Measurements from ENCODE around the gene RPSA.

RPSA gene

DNA sequence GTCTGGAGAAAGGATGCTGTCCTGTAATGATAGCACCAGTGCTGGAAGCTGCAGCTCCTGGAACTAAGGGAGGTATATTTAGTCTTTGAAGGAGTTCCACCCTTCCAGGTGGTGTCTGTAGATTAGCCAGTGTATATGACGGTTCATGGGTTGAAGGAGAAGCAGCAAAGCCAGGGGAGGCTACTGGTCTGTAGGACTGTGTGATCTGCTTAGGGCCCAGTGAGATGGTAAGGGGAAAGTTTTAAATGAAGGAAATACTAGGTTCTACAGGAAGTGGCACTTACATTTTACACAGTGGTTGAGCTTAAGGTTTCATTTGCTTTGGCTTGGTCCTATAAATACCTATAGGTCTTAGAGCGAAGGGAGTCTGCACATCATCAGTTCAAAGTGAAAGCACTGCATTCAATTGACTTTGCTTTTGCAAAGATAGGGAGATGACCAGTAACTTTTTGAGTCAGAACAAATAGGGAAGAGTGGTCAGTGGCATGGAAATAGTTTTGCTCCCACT is 17.7 kb upstream of the RPSA start:
- TF ChIP-seq, protein P1, sequence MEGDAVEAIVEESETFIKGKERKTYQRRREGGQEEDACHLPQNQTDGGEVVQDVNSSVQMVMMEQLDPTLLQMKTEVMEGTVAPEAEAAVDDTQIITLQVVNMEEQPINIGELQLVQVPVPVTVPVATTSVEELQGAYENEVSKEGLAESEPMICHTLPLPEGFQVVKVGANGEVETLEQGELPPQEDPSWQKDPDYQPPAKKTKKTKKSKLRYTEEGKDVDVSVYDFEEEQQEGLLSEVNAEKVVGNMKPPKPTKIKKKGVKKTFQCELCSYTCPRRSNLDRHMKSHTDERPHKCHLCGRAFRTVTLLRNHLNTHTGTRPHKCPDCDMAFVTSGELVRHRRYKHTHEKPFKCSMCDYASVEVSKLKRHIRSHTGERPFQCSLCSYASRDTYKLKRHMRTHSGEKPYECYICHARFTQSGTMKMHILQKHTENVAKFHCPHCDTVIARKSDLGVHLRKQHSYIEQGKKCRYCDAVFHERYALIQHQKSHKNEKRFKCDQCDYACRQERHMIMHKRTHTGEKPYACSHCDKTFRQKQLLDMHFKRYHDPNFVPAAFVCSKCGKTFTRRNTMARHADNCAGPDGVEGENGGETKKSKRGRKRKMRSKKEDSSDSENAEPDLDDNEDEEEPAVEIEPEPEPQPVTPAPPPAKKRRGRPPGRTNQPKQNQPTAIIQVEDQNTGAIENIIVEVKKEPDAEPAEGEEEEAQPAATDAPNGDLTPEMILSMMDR (IDR thresholded peaks at IDR 0.05; ENCODE audit: low read depth, low read length), result no peak
- H3K4me3 ChIP-seq (replicated peaks in 1 of 2; ENCODE audit: low read depth in 2 of 2, low read length in 2 of 2), result no peak overlapping the region

DNA sequence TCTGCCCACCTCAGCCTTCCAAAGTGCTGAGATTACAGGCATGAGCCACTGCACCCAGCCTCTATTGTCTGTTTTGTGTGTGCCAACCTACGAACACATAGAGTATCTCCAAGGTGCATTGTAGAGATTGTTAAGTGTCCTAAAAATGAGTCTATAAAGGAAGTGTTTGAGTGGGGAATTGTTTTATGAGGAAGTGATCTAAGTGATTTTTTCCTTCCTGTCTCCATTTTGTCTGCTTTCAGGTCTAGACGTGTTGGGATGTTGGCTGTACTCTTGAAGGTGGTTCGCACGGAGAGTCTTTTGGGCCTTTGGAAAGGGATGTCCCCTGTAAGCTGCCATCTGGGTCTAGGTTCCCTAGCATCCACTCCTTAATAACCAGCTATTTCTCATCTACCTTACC is 16.3 kb upstream of the RPSA start:
- H3K4me3 ChIP-seq (replicated peaks in 1 of 2; ENCODE audit: low read depth in 2 of 2, low read length in 2 of 2), result no peak overlapping the region
- TF ChIP-seq, protein P1 (IDR thresholded peaks at IDR 0.05; ENCODE audit: low read depth, low read length), result no peak
- no peak for DNase-seq (ENCODE audit: low read depth in 2 of 2)

More for the DNA sequence above, 17.7 kb upstream of the RPSA start:
- DNase-seq (ENCODE audit: low read depth in 2 of 2), result no peak

DNA sequence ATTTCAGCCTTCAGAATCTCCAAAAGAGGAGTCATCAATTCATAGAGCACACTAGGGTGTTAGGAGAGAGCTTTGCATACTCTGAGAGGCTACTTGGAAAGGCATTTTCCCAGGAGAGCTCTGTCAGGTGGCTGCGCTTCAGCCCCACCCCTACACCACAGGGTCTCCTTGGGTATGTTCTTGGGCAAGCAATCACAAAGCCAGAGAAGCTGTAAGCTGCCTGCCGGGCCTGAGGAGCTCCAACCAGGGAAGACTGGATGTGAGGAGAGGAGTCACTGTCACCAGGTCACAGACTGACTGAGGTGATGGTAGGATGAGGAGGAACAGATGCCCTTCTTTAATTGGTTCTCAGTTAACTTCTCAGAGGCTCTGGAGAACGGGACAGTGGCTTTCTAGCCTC is 9.8 kb upstream of the RPSA start:
- H3K4me3 ChIP-seq (replicated peaks in 1 of 2; ENCODE audit: low read depth in 2 of 2, low read length in 2 of 2), result no peak overlapping the region
- no peak for DNase-seq (ENCODE audit: low read depth in 2 of 2)
- TF ChIP-seq, protein P1 (IDR thresholded peaks at IDR 0.05; ENCODE audit: low read depth, low read length), result no peak

DNA sequence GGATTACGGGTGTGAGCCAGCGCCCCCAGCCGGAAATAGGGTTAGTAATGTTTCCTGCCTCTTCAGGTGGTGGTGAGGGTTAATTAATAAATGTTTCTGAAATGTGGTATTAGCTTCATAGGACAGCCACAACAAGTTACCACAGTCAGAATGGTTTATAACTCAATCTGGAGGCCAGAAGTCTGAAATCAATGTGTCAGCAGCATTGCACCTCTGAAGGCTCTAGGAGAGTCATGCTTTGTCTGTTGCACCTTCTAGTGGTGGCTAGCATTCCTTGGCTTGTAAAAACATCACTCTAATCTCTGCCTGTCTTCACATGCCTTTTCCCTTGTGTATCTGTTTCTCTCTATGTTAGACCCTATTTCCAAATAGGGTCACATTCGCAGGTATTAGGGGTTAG is 7.8 kb upstream of the RPSA start:
- DNase-seq (ENCODE audit: low read depth in 2 of 2), result no peak
- TF ChIP-seq, protein P1 (IDR thresholded peaks at IDR 0.05; ENCODE audit: low read depth, low read length), result no peak
- no peak overlapping the region for H3K4me3 ChIP-seq (replicated peaks in 1 of 2; ENCODE audit: low read depth in 2 of 2, low read length in 2 of 2)

DNA sequence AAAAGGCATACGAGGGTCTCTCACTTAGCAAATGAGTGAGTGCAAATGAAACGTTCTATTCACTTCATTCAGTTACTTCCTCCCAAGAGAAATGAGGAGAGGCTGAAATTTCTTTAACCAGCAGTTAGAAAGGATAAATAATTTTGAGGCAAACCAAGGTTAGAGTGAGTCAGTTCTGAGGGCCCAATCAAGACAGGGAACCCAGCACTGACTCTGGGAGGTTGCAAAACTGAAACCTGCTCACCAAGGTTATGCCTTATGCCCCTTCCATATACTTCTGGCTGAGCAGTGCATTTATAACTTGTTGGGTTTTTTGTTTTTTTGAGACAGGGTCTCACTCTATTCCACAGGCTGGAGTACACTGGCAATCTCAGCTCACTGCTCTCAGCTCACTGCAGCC is 4.5 kb upstream of the RPSA start:
- no peak overlapping the region for H3K4me3 ChIP-seq (replicated peaks in 1 of 2; ENCODE audit: low read depth in 2 of 2, low read length in 2 of 2)
- TF ChIP-seq, protein P1 (IDR thresholded peaks at IDR 0.05; ENCODE audit: low read depth, low read length), result no peak
- DNase-seq (ENCODE audit: low read depth in 2 of 2), result no peak

DNA sequence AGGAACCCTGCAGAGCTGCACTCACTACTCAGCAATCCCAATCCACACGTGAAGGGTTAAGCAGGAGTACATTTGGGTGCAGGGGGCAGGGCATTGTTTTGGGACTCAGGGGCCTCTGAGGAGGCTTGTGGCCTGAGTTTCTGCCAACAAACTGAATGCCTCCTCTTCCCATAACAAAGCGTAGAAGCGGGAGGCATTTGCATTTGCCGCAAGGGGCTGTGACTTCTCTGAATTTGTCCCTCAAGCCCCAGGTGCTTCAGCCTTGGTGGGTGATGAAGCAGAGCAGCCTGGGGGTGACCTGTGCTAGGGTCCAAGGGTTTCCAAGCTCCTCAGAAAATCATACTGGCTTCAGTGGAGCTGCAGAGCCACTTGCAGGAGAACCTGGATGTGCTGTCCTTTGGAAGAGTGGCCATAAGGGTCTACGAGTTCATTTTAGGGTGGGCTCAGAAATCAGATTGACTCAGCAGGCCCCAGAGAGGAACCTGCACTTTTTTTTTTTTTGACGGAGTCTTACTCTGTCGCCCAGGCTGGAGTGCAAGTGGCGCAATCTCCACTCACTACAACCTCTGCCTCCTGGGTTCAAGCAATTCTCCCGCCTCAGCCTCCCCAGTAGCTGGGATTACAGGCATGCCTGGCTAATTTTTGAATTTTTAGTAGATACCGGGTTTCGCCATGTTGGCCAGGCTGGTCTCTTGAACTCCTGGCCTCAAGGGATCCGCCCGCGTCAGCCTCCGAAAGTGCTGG is 1.4 kb upstream of the RPSA start:
- no peak overlapping the region for H3K4me3 ChIP-seq (replicated peaks in 1 of 2; ENCODE audit: low read depth in 2 of 2, low read length in 2 of 2)
- TF ChIP-seq, protein P1 (IDR thresholded peaks at IDR 0.05; ENCODE audit: low read depth, low read length), result no peak
- DNase-seq (ENCODE audit: low read depth in 2 of 2), result no peak
